HFFc6 (cell line): ENCODE data around the gene PAK1. TPM values are rescaled to one million over a fixed set of nuclear protein-coding genes. Genes with fewer than 3 reads are reported as not detected.
A peak's percentile ranks its signal among the peaks of the same experiment; 100 is the strongest.

Experiments used
- DNase-seq: peaks from one replicate; pipeline ENCODE4 v3.0.0-alpha.2; 2018
- H3K27ac Mint-ChIP-seq: 2 replicates; pipeline ENCODE4 v1.8.0; 2020; ENCODE audit warnings: mild to moderate bottlenecking, mixed read lengths
- H3K27me3 Mint-ChIP-seq: 2 replicates; pipeline ENCODE4 v1.8.0; 2021; ENCODE audit warnings: mild to moderate bottlenecking, moderate library complexity, mixed read lengths; ENCODE audit not compliant: insufficient read depth
- H3K36me3 Mint-ChIP-seq: 2 replicates; pipeline ENCODE4 v1.8.0; 2021; ENCODE audit warnings: low read depth, mixed read lengths
- H3K4me1 Mint-ChIP-seq: 2 replicates; pipeline ENCODE4 v1.8.0; 2020; ENCODE audit warnings: low read depth, mixed read lengths
- H3K4me3 Mint-ChIP-seq: 2 replicates; pipeline ENCODE4 v1.8.0; 2020; ENCODE audit warnings: mild to moderate bottlenecking, moderate library complexity, mixed read lengths
- H3K9me3 Mint-ChIP-seq: 2 replicates; pipeline ENCODE4 v1.8.0; 2020; ENCODE audit warnings: mild to moderate bottlenecking, mixed read lengths
- total RNA-seq, 6 experiments: library from RNA; stranded (reverse); fragmentation: NEBNext Ultra II Directional; extraction: Animal tissue kit (Norgen Biotek cat#: 25700); gene quantifications; 2 replicates in 1 of 6; 3 replicates in 5 of 6; pipeline ENCODE4 v1.2.3, GENCODE V29; 2021
- TF ChIP-seq, protein P1 (sequence below): fragments of 200-600 bp; sonication (generic); IDR thresholded peaks from 2 replicates; pipeline ENCODE4 v1.5.0; 2021; ENCODE audit warnings: antibody characterized with exemption, mild to moderate bottlenecking

PAK1 gene
- total RNA-seq, 6 experiments from 2014 or later, result 41.7 to 52.2 (median 48.8) TPM

DNA sequence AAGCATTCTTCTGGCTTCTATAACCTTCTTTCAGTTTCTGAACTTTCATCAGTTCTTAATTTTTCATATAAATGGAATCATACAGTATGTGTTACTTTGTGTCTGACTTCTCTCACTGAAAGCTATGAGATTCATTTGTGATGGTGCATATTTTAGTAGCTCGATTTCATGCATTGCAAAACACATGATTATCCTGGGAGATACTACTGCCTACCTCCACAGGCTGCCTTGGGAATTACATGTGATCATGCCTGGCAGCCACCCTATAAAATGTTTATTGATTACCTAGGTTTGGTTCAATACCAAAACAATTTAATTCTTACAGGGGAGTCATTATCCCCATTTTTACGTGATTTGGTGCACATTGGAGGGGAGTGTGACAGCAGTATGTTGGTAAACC lies 34.1 kb upstream of the PAK1 start:
- Mint-ChIP-seq H3K4me3 (no peak overlapping the region), H3K9me3 (no peaks in the 10 kb centered on the region), H3K36me3 (no peaks in the 10 kb centered on the region), H3K27me3 (peaks cover 29% of the 10 kb centered on the region), H3K4me1 (peaks cover 19% of the 10 kb centered on the region), H3K27ac (no peak overlapping the region)
- TF ChIP-seq, protein P1, sequence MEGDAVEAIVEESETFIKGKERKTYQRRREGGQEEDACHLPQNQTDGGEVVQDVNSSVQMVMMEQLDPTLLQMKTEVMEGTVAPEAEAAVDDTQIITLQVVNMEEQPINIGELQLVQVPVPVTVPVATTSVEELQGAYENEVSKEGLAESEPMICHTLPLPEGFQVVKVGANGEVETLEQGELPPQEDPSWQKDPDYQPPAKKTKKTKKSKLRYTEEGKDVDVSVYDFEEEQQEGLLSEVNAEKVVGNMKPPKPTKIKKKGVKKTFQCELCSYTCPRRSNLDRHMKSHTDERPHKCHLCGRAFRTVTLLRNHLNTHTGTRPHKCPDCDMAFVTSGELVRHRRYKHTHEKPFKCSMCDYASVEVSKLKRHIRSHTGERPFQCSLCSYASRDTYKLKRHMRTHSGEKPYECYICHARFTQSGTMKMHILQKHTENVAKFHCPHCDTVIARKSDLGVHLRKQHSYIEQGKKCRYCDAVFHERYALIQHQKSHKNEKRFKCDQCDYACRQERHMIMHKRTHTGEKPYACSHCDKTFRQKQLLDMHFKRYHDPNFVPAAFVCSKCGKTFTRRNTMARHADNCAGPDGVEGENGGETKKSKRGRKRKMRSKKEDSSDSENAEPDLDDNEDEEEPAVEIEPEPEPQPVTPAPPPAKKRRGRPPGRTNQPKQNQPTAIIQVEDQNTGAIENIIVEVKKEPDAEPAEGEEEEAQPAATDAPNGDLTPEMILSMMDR, result peak; percentile 41
- DNase-seq, result no peak

DNA sequence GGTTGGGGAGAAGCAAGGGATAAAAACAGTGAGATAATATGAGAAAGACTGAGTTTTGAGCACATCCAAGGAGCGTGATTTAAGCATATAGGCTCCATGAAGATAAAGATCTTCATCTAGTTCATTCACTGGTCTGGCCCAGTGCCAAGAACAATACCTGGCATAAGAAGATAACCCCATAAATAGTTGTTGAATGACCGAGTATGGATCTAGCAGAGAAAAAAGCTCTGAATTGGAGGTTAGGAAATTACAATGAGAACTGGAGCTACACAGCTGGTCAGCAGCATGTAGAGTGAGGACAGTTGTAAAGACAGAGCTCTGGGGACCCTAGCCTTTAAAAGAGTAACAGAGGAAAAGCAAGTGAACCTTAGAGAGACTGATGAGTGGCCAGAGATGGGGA lies 33.0 kb upstream of the PAK1 start:
- Mint-ChIP-seq H3K9me3 (no peaks in the 10 kb centered on the region), H3K27ac (no peak overlapping the region), H3K4me1 (peaks cover 27% of the 10 kb centered on the region), H3K36me3 (no peaks in the 10 kb centered on the region), H3K27me3 (peaks cover 23% of the 10 kb centered on the region), H3K4me3 (no peak overlapping the region)
- peak; percentile 24 for DNase-seq
- TF ChIP-seq, protein P1, result no peak

DNA sequence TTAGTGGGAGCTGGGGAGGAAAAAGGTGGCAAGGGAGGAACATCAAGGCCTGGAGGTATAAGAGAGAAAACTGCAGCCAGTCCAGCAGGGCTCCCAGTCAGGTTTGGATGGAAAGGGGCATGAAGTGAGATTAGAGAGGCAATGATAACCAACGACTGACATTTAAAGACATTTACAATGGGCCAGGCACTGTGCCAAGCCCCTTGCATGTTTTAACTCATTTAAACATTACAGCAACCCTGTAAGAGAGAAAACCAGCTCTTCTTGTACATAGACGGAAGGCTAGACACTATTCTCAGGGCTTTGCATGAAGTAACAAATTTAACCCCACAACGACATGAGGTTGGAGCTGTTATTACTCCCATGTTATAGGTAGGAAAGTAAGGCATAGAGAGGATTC lies 32.1 kb upstream of the PAK1 start:
- no peak overlapping the region for H3K27ac Mint-ChIP-seq
- peaks cover 26% of the 10 kb centered on the region for H3K27me3 Mint-ChIP-seq
- no peak for DNase-seq
- peaks cover 22% of the 10 kb centered on the region for H3K4me1 Mint-ChIP-seq
- H3K4me3 Mint-ChIP-seq, result no peak overlapping the region
- no peaks in the 10 kb centered on the region for H3K36me3 Mint-ChIP-seq
- H3K9me3 Mint-ChIP-seq, result no peaks in the 10 kb centered on the region
- TF ChIP-seq, protein P1, result no peak

DNA sequence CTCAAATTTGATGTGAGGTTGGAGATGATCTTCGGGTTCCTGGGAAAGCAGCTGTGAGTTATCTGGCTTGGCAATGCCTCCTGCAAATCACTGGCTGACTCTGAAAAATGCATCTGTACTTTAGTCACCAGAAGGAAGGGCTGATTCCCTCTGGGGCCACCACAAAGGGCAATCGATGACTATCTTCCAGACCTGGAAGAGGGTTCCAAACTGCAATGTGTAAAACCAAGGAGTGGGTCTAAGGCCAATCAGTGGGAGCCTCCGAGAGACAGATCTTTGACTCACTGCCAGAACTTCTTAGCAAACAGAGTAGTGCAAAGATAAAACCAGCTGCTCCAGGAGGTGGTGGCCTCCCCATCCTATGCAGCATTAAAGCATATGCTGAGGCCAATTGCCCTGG lies 29.1 kb upstream of the PAK1 start:
- Mint-ChIP-seq H3K27ac (no peak overlapping the region), H3K36me3 (no peaks in the 10 kb centered on the region), H3K4me1 (peaks cover 22% of the 10 kb centered on the region), H3K4me3 (no peak overlapping the region), H3K27me3 (peaks cover 31% of the 10 kb centered on the region), H3K9me3 (no peaks in the 10 kb centered on the region)
- TF ChIP-seq, protein P1, result no peak
- peak; percentile 30 for DNase-seq

DNA sequence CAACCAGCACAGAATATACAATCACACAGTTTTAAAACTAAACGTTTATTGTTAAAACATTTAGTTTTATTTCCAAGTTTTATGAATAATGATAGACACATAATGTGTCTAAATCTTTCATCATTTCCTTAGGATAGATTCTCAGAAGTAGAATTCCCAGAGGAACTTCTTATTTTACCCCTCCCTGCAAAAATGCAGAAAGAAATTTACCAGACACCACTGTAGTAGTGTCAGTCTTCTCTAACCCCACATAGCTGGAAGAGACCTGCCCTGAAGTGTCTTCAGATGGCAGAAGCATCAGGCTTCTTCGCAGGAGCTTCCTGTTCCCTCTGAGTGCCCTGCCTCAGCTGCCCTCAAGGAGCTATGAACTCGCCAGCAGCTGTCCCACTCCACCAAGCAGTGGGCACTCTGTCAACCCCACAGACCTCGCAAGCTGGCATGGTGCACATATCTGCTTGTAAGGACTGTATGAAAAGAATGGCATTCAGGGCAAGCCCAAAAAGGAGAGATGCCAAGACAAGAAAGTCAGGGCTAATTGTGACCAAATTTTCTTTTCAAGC lies 28.5 kb upstream of the PAK1 start:
- Mint-ChIP-seq H3K9me3 (no peaks in the 10 kb centered on the region), H3K4me1 (peaks cover 22% of the 10 kb centered on the region), H3K27me3 (peaks cover 31% of the 10 kb centered on the region), H3K4me3 (no peak overlapping the region), H3K27ac (no peak overlapping the region), H3K36me3 (no peaks in the 10 kb centered on the region)
- DNase-seq, result no peak
- TF ChIP-seq, protein P1, result no peak

DNA sequence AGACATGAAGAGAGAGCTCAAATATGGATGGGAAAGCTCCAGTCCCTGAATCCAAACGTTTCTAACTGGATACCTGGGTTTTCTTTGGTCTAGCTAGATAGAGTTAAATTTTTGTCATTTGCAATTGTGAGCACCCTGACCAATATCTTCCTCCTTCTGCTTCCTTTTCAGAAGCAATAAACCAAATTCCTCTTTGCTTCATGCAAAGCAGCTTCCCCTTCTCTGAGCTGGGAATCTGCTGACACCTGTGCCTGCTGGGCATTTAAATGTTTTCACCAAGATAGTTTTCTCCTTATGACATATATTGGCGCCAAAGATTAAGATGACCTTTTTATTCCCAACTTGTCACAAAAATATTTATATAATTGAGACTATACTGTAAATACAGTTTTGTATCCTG lies 27.9 kb upstream of the PAK1 start:
- H3K4me3 Mint-ChIP-seq, result no peak overlapping the region
- H3K27ac Mint-ChIP-seq, result no peak overlapping the region
- peaks cover 16% of the 10 kb centered on the region for H3K4me1 Mint-ChIP-seq
- no peaks in the 10 kb centered on the region for H3K36me3 Mint-ChIP-seq
- TF ChIP-seq, protein P1, result no peak
- no peak for DNase-seq
- H3K27me3 Mint-ChIP-seq, result peaks cover 31% of the 10 kb centered on the region
- H3K9me3 Mint-ChIP-seq, result no peaks in the 10 kb centered on the region
